Measurements from ENCODE around the gene RRAD. TPM values are rescaled to one million over a fixed set of nuclear protein-coding genes. Genes with fewer than 3 reads are reported as not detected.

RRAD gene
- total and polyA plus RNA-seq, 2 of the 4 experiments (the other 2 are of a cell fraction): 1.3 to 2.1 TPM

DNA sequence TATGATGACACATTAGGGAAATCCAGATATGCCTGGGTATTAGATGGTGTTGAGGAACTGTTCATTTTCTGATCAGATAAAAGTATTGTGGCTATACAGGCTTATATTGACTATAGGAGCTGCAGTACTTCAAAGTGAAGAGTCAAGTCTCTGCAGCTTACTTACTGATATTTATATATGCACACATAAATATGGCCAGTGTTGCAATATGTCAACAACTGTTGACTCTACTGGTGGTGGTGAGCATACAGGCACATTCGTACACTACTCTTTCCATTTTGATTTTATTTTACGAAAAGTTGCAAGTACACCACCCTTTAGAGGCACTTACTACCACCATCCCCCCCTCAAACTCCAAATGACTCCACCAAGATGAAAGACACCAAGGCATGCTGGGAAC lies 6.3 kb upstream of the RRAD start:
- WGBS, 2 experiments (ENCODE audit: extremely low coverage in 2 of 2, insufficient read length in 1 of 2): no CpG with 5 or more reads among the region's 2 CpGs
- CTCF ChIA-PET: no interaction called here
- POLR2A ChIA-PET (ENCODE audit: unreplicated experiment): no interaction called here

More for the DNA sequence above, 6.3 kb upstream of the RRAD start:
- Histone ChIP-seq H3K27ac (ENCODE audit: insufficient read depth, low read length) (no peak overlapping the region), H2AK9ac (replicated peaks; ENCODE audit: low read depth, low read length, poor library complexity) (no peak overlapping the region), H3K9me3 (ENCODE audit: control insufficient read depth, insufficient read depth, low read length) (no peaks in the 10 kb centered on the region), H2AK5ac (ENCODE audit: low read depth, low read length) (no peak overlapping the region), H4K5ac (ENCODE audit: low read depth, low read length) (no peak overlapping the region), H3K56ac (ENCODE audit: extremely low read depth, insufficient read depth, low read length) (no peak overlapping the region), H3K4ac (ENCODE audit: low read depth, low read length) (no peak overlapping the region), H3K14ac (replicated peaks; ENCODE audit: low read depth, low read length) (no peak overlapping the region), H2BK120ac (ENCODE audit: low read depth, low read length) (no peak overlapping the region), H3K79me1 (ENCODE audit: low read depth in 1 of 2, low read length in 2 of 2) (peaks cover 19 to 48% of the 10 kb centered on the region in 2 experiments), H3K4me3 (ENCODE audit: insufficient read depth, low read depth, low read length) (no peak overlapping the region), H4K91ac (ENCODE audit: insufficient read depth, low read depth, low read length) (no peak overlapping the region), H2AFZ (replicated peaks; ENCODE audit: low read length, poor library complexity) (no peak overlapping the region), H3K18ac (ENCODE audit: low read depth, low read length) (no peak overlapping the region), H2BK5ac (ENCODE audit: low read depth, low read length, poor library complexity, severe bottlenecking) (no peak overlapping the region), H2BK20ac (ENCODE audit: low read depth, low read length) (no peak overlapping the region), H4K8ac (ENCODE audit: low read depth in 2 of 2, low read length in 2 of 2) (no peak overlapping the region), H3K23ac (ENCODE audit: low read depth, low read length) (no peak overlapping the region), H3K4me2 (ENCODE audit: low read depth, low read length) (no peak overlapping the region), H3K36me3 (ENCODE audit: control insufficient read depth, insufficient read depth, low read length) (peaks cover 9% of the 10 kb centered on the region), H3K27me3 (ENCODE audit: control insufficient read depth, insufficient read depth, low read length) (no peaks in the 10 kb centered on the region), H4K20me1 (ENCODE audit: insufficient read depth, low read length) (peaks cover 31% of the 10 kb centered on the region), H3K9me1 (ENCODE audit: insufficient read depth, low read length) (peaks cover 32% of the 10 kb centered on the region), H2BK15ac (ENCODE audit: low read depth, low read length) (no peak overlapping the region), H3K9ac (ENCODE audit: low read depth, low read length) (no peak overlapping the region), H3K4me1 (ENCODE audit: control insufficient read depth, insufficient read depth, low read length) (peaks cover 27% of the 10 kb centered on the region)
- TF ChIP-seq, protein P1, sequence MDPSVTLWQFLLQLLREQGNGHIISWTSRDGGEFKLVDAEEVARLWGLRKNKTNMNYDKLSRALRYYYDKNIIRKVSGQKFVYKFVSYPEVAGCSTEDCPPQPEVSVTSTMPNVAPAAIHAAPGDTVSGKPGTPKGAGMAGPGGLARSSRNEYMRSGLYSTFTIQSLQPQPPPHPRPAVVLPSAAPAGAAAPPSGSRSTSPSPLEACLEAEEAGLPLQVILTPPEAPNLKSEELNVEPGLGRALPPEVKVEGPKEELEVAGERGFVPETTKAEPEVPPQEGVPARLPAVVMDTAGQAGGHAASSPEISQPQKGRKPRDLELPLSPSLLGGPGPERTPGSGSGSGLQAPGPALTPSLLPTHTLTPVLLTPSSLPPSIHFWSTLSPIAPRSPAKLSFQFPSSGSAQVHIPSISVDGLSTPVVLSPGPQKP (IDR thresholded peaks at IDR 0.05; ENCODE audit: borderline replicate concordance, low read depth, low read length): no peak
- no peak for TF ChIP-seq SMC3 (IDR thresholded peaks at IDR 0.05; ENCODE audit: low read depth, low read length)
- no peak for TF ChIP-seq NFE2L2 (IDR thresholded peaks at IDR 0.05; ENCODE audit: low read depth, low read length)
- no peak for TF ChIP-seq BHLHE40 (IDR thresholded peaks at IDR 0.05; ENCODE audit: low read depth, low read length)
- TF ChIP-seq MAZ (IDR thresholded peaks at IDR 0.05; ENCODE audit: borderline replicate concordance, low read depth, low read length): no peak
- no peak for TF ChIP-seq RCOR1 (IDR thresholded peaks at IDR 0.05; ENCODE audit: insufficient replicate concordance, low read length)
- TF ChIP-seq RFX5 (IDR thresholded peaks at IDR 0.05; ENCODE audit: low read depth, low read length): no peak
- no peak for TF ChIP-seq POLR2A (IDR thresholded peaks at IDR 0.05; ENCODE audit: low read depth, low read length)
- TF ChIP-seq MAFK (IDR thresholded peaks at IDR 0.05; ENCODE audit: low read depth, low read length): no peak
- TF ChIP-seq, protein P2, sequence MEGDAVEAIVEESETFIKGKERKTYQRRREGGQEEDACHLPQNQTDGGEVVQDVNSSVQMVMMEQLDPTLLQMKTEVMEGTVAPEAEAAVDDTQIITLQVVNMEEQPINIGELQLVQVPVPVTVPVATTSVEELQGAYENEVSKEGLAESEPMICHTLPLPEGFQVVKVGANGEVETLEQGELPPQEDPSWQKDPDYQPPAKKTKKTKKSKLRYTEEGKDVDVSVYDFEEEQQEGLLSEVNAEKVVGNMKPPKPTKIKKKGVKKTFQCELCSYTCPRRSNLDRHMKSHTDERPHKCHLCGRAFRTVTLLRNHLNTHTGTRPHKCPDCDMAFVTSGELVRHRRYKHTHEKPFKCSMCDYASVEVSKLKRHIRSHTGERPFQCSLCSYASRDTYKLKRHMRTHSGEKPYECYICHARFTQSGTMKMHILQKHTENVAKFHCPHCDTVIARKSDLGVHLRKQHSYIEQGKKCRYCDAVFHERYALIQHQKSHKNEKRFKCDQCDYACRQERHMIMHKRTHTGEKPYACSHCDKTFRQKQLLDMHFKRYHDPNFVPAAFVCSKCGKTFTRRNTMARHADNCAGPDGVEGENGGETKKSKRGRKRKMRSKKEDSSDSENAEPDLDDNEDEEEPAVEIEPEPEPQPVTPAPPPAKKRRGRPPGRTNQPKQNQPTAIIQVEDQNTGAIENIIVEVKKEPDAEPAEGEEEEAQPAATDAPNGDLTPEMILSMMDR (conservative IDR thresholded peaks at IDR 0.05; ENCODE audit: low read depth, low read length): no peak
- TF ChIP-seq, protein P3, sequence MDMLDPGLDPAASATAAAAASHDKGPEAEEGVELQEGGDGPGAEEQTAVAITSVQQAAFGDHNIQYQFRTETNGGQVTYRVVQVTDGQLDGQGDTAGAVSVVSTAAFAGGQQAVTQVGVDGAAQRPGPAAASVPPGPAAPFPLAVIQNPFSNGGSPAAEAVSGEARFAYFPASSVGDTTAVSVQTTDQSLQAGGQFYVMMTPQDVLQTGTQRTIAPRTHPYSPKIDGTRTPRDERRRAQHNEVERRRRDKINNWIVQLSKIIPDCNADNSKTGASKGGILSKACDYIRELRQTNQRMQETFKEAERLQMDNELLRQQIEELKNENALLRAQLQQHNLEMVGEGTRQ (IDR thresholded peaks at IDR 0.05; ENCODE audit: low read depth, low read length): no peak
- TF ChIP-seq CHD1 (IDR thresholded peaks at IDR 0.05; ENCODE audit: low read depth, low read length): no peak
- TF ChIP-seq RAD21 (IDR thresholded peaks at IDR 0.05; ENCODE audit: low read length): no peak
- TF ChIP-seq CEBPB (IDR thresholded peaks at IDR 0.05; ENCODE audit: low read depth, low read length): no peak
- no peak for DNase-seq
- in situ Hi-C loops (cut with MboI; ENCODE audit: low sequenced_read_pairs): loop anchor here (5.0 kb wide), 1 partner anchor 34 kb away; no protein-coding TSS in a partner anchor
- no TSS peak for BruUV-seq (replicated peaks)
- no peak for ATAC-seq (ENCODE audit: low read depth)
- dilution Hi-C loops (cut with HindIII; ENCODE audit: low sequenced_read_pairs, unreplicated experiment): no loop called here
- intact Hi-C loops (cut with micrococcal nuclease): no loop called here

Data from IMR-90 (cell line).